Activated CD8-positive, alpha-beta memory T cell treated with anti-CD3 and anti-CD28 coated beads for 48 hours (primary cell): Measurements from ENCODE around the gene CCDC12.

Experiments used
- DNase-seq, 3 experiments: peaks; one replicate each; pipeline ENCODE4 v3.0.0-alpha.2; 2020; ENCODE audit warnings: low read depth in 2 of 3, low spot score in 2 of 3

Gene CCDC12

DNA sequence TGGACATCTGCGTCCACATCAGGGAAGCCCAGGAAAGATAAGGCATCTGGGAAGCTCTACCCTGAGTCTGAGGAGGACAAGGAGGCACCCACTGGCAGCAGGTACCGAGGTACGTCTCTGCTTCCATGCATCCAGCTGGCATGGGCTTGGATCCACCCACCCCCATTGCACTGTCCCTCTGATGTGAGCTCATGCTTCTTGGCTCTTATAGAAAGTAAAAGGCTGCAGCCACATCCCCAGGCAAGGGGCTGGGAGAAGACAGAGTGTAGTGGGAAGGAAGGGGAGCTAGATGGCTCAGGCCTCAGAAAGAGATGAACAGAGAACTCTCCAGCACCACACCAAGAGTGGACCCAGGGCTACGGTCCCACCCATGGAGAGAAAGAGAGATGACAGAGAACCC is 80.8 kb downstream of the CCDC12 start:
- DNase-seq = no peak

- DNase-seq = peak; percentile 46 to 67 (median 61)
Observed at GRCh38 chr3:46895204-46895660, 81.3 kb downstream of the CCDC12 start.

- no peak for DNase-seq
Observed at GRCh38 chr3:46894256-46894655, 82.3 kb downstream of the CCDC12 start.

DNA sequence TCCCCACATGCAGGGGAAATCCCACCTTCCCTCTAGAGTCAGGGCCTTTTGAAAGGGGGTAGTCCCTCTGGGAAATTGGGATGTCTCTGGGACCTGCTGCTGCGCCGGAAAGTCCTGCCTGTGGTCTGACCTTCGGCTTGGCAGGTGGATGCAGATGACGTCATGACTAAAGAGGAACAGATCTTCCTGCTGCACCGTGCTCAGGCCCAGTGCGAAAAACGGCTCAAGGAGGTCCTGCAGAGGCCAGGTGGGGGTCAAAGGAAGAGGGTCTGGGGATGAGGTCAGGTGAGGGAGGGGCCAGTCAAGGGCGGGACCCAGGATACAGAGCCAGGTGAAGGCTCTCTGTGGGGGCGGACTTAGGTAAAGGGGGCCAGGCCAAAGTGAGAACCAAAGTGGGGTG is 82.8 kb downstream of the CCDC12 start:
- no peak for DNase-seq

GRCh38 chr3:46893146-46893748 is 83.3 kb downstream of the CCDC12 start:
- DNase-seq = no peak

DNA sequence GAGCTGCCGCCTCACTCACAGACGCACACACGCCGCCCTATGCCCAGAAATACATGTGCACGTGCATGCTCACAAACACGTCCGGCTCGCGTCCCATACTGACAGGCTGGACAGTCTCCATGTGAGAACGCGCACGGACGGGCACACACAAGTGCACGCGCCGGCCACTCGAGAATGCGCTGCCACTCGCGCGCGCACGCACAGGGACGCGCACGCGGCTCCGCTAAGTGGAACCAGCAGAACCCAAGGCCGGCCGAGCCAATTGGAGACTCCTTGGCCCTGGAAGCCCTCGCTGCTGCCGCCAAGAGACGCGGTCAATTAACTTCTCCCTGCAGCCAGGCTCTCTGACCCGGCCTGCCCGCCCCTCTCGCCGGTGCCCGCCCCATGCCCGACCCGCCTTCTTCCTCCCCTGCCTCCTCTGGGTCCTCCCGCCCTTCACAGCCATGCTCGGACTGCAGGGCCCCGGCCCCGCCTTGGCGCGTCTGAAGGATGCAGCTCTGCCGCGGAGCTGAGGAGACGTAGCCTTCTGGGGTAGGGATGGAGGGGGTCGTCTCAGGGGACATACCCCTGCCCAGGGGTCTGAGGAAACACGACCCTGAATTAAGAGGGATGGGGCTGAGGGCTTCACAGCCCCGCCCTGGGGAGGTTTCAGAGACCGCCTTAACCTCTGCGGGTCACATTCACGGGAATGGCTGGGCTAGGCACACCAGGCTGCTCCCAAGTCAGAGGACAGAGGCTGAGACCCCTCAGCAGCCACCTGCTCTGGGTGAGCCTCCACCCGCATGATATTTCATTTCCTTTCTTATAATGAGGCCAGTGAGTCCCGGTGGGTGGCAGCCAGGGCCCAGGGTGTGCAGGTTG is 84.0 kb downstream of the CCDC12 start:
- DNase-seq = no peak

GRCh38 chr3:46891132-46891531 is 85.4 kb downstream of the CCDC12 start:
- DNase-seq = no peak

DNA sequence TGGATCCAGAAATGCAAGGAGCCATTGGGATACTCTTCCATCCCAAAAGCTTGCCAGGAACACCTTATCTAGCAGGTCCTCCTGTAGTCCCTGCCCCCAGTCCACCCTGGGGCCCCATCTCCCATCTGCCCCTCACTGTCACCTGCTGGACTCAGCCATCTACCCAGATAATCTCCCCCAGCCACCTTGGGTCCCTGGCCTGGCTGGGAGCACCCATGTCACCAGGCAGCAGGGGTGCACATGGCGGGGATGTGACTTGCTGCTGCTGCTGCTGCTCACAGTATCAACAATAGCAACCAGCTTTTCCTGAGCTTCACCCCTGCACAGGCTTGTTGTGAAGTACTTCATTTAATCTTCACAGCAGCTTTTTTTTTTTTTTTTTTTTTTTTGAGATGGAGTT is 86.4 kb downstream of the CCDC12 start:
- no peak for DNase-seq

- DNase-seq = no peak
Observed at GRCh38 chr3:46889381-46890110, 87.0 kb downstream of the CCDC12 start.

- no peak for DNase-seq
Observed at GRCh38 chr3:46888705-46889104, 87.8 kb downstream of the CCDC12 start.

GRCh38 chr3:46887980-46888494 is 88.5 kb downstream of the CCDC12 start:
- no peak for DNase-seq

DNA sequence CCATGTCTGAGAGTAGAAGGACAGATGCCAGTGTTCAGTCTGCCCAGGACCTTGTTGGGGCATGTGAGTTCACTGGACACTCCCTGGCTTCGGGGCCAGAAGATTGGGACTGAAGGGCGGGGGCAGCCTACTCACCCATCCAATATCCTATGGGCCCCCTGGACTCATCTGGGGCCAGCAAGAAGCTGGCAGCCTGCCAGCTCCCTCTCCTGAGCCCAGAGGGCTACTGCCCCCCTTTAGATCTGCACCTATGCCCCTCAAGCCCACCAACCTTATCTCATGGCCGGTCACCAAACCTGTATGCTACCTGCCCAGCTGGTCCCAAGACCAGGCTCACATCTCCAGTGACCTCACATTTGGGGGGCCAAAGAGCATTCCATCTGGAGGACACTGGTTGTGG is 90.9 kb downstream of the CCDC12 start:
- DNase-seq = no peak

GRCh38 chr3:46884929-46885328 is 91.6 kb downstream of the CCDC12 start:
- no peak for DNase-seq

DNA sequence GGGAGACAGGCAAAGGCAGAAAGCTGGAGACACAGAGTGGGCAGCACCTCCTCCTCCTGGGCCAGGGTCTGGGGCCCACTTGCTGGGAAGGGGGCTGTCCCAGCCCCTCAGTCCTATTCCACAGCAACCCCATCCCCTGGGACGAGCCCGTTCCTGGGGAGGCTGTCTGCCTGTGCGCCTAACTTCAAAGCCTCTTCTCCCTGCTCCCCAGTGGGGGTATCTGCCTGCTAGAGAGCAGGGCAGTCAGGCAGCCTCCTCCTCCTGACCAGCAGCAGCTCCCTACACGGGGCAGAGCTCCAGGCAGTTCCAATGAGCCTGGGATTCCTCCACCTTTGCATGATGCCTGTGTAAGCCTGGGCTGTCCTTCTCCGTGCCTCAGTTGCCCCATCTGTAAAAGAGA is 92.1 kb downstream of the CCDC12 start:
- DNase-seq = no peak

DNA sequence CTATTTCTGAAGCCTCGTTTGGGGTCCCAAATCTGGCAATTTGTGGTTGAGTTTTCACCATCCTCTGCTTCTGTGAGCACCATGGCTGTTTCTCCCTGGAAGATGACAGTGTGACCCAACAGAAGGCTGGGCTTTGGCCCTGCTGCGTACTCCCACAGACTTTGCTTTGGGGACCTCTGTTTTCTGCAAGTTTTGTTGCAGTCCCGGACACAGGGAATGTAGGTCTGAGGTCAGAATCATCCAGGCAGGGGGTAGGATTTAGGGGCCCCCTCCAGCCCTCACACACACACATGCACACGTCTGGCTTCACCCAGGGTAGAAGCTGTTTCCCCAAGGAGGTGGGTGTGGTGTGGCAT is 92.7 kb downstream of the CCDC12 start:
- DNase-seq = no peak

GRCh38 chr3:46883054-46883829 is 93.3 kb downstream of the CCDC12 start:
- no peak for DNase-seq

GRCh38 chr3:46882377-46883053 is 94.0 kb downstream of the CCDC12 start:
- no peak for DNase-seq

DNA sequence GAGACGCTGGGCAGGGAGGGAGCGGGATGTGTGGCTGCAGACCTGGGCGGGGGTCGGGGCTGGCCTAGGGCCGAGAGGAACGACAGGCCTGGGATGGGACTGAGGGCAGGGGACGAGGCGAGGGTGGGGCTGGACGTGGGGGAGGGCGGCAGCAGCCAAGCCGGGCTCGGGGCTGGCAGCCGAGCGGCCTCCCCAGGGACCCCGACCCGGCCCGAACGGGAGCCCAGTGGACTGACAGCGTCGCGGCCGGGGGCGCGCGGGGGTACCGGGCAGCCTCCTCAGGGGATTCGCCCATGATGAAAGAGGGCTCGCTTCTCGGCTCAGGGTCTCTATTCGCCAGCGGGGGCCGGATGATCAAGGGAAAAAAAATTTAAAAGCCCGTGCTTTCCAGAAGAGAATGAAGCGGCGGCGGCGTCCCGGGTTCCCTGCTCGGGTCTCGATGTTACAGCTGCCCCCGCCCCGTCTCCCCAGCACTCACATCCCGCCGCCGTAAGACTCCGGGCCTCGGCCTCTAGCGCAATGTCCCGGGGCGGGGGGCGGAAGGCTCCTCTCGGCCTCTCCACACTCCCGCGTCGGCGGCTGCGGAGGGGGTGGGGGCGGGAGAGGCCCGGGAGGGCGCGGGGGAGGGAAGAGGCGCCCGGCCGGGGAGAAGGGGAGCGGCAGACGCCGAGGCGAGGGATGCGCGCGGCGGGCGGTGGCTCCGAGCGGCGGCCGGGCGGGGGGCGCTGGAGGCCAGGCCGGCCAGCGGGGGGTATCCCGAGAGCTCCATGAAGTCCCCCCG is 94.8 kb downstream of the CCDC12 start:
- DNase-seq = no peak

DNA sequence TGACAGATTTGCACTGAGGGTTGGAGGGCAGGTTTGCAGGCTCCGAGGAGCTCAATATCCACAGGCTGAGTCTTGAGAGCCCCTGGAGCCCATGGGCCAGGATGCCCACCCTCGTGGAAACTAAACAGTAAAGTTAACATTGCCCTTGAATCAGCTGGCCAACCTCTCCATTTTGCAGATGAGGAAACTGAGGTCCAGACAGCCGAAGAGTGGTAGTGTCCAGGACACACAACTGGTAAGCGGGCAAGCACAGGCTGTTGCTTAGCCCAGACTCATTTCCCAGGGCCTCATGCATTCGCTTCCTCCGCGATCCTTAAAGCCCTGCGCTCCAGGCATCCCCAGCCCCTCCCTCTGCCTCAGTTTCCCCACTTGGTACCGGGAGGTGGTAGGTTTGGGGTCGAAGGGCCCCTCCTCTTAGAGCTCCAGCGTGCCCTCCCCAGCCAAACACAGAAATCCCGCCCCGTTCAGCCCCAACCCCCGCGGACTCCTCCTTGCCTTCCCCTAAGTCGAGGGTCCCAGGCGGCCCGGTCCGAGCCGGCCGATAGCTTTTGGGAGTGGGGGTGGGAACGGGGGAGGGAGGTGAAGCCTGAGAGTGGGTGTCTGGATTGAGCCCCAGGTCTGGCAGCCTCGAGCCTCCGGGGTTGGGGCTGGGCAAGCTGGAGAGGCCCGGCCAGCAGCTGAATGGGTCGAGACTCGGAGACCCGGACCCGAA is 95.5 kb downstream of the CCDC12 start:
- DNase-seq = no peak
